Sigmoid colon (tissue), 4 donors: Measurements from ENCODE around the gene SIGLECL1.

Experiments used
- EP300 ChIP-seq, 4 donors: sonication (generic); formaldehyde crosslinking; IDR thresholded peaks; one replicate each; pipeline ENCODE4 v1.6.1; 2017; ENCODE audit warnings: antibody characterized with exemption in 4 of 4
- POLR2A ChIP-seq, 2 donors: fragments of 450-650 bp; IDR thresholded peaks; one replicate each; pipeline ENCODE4 v1.6.1; 2016; ENCODE audit warnings: antibody characterized with exemption in 2 of 2, mild to moderate bottlenecking in 2 of 2, moderate library complexity in 2 of 2
- POLR2AphosphoS5 ChIP-seq, 4 donors: sonication (generic); formaldehyde crosslinking; IDR thresholded peaks; one replicate each; pipeline ENCODE4 v1.6.1; 2017; ENCODE audit warnings: antibody characterized with exemption in 4 of 4
- TF ChIP-seq, protein P1 (sequence below), 4 experiments: fragments of 450-650 bp in 3 of 4; fragments of 200-600 bp in 1 of 4; IDR thresholded peaks; one replicate each; pipeline ENCODE4 v1.5.1; 2016 to 2019; ENCODE audit warnings: antibody characterized with exemption in 4 of 4, mild to moderate bottlenecking in 3 of 4, moderate library complexity in 2 of 4

DNA sequence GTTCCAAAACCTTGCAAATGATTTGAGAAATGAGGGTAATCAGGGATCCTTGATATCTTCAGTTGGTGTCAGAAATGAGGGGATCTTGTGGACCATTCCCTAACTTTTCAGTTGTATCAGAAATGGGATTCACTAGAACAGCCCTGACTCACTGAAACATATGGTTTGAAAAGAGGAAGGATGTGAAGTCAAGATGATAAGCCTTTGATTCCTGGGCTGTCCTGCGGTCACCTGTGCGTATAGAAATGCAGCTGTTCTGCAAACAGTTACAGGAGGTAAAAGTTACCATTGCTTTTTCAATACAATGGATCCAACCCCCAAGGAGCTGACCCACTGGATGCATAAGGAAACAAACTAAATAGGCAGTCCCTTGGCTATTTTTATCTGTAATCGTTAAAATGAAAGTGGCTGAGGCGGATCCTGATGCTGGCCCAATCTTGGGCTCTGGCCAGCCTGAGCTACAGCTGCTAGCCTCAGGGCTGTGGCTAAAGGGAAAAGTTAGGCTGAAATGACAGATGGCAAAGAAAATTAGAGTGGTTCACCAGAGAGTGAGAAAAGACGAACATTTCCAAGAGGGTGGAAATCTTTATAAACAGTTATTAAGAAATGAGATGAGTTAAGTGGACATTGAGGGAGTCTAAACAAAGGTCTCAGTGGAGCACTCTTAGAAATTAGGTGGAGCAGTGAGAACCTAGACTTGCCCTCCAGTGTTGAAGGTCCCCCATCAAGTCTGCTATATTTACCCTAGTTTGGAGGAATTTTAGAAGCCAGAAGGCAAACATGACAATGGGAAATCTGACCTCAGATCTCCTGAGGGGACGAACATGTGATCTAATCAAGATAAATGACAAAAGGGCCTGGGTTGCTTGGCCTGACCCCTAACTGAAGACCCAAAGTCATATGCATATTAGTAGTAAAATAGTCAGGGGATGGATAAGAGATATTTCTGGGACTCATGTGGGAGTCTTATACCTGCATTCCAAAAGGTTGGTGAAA lies 7.6 kb downstream of the SIGLECL1 start:
- TF ChIP-seq POLR2A (IDR thresholded peaks at IDR 0.05) (no peak), EP300 (IDR thresholded peaks at IDR 0.05) (no peak), POLR2AphosphoS5 (IDR thresholded peaks at IDR 0.05) (no peak)
- TF ChIP-seq, protein P1, sequence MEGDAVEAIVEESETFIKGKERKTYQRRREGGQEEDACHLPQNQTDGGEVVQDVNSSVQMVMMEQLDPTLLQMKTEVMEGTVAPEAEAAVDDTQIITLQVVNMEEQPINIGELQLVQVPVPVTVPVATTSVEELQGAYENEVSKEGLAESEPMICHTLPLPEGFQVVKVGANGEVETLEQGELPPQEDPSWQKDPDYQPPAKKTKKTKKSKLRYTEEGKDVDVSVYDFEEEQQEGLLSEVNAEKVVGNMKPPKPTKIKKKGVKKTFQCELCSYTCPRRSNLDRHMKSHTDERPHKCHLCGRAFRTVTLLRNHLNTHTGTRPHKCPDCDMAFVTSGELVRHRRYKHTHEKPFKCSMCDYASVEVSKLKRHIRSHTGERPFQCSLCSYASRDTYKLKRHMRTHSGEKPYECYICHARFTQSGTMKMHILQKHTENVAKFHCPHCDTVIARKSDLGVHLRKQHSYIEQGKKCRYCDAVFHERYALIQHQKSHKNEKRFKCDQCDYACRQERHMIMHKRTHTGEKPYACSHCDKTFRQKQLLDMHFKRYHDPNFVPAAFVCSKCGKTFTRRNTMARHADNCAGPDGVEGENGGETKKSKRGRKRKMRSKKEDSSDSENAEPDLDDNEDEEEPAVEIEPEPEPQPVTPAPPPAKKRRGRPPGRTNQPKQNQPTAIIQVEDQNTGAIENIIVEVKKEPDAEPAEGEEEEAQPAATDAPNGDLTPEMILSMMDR (IDR thresholded peaks at IDR 0.05): no peak
